Astrocyte of the cerebellum (primary cell): ENCODE data around the gene PIM3.

ENCODE experiments used
- DNase-seq: peaks from one replicate; pipeline ENCODE4 v3.0.0-alpha.2; 2011; ENCODE audit warnings: low read depth
- H3K4me3 ChIP-seq: 2 replicates; pipeline ENCODE4 v1.5.1; 2011; ENCODE audit warnings: mild to moderate bottlenecking, low read depth, low read length, moderate library complexity
- CTCF ChIP-seq: IDR thresholded peaks from 2 replicates; pipeline ENCODE4 v1.5.1; 2012; ENCODE audit warnings: low read length, low read depth, moderate library complexity, mild to moderate bottlenecking; ENCODE audit errors: missing control alignments
- in situ Hi-C: cut with HindIII; loops from 2 replicates; pipeline ENCODE4 v1.10.0; 2017; ENCODE audit warnings: low sequenced_read_pairs

The PIM3 gene

GRCh38 chr22:49948116-49948957 is 12.2 kb upstream of the PIM3 start:
- no peak for TF ChIP-seq CTCF
- in situ Hi-C loops, result no loop called here
- no peak overlapping the region for H3K4me3 ChIP-seq
- no peak for DNase-seq

- no peak for DNase-seq
- H3K4me3 ChIP-seq, result no peak overlapping the region
- in situ Hi-C loops, result no loop called here
- TF ChIP-seq CTCF, result no peak
Observed at GRCh38 chr22:49948958-49949913, 11.3 kb upstream of the PIM3 start.

- no peak for DNase-seq
- in situ Hi-C loops, result no loop called here
- TF ChIP-seq CTCF, result no peak
- no peak overlapping the region for H3K4me3 ChIP-seq
Observed at GRCh38 chr22:49949914-49950292, 10.7 kb upstream of the PIM3 start.

- in situ Hi-C loops, result no loop called here
- DNase-seq, result no peak
- H3K4me3 ChIP-seq, result no peak overlapping the region
- TF ChIP-seq CTCF, result no peak
Observed at GRCh38 chr22:49950396-49950994, 10.1 kb upstream of the PIM3 start.

GRCh38 chr22:49951000-49951677 is 9.4 kb upstream of the PIM3 start:
- no peak overlapping the region for H3K4me3 ChIP-seq
- in situ Hi-C loops, result no loop called here
- TF ChIP-seq CTCF, result no peak
- DNase-seq, result no peak

GRCh38 chr22:49951678-49951985 is 8.9 kb upstream of the PIM3 start:
- H3K4me3 ChIP-seq, result no peak overlapping the region
- TF ChIP-seq CTCF, result no peak
- no peak for DNase-seq
- in situ Hi-C loops, result no loop called here
